ENCODE measurements around the gene RASGRF2. TPM values are rescaled to one million over a fixed set of nuclear protein-coding genes. Genes with fewer than 3 reads are reported as not detected.
"Not testable (repeated sequence)": the region's sequence is repeated elsewhere in the genome, so short reads cannot be mapped to it uniquely, and the experiment has no call there.

Gene RASGRF2
- total RNA-seq, 1 donor from 2014 or later, result 0.05 TPM

- Mint-ChIP-seq H3K4me1 (ENCODE audit: unreplicated experiment) (no peaks in the 10 kb centered on the region), H3K27ac (ENCODE audit: unreplicated experiment) (no peak overlapping the region), H3K36me3 (ENCODE audit: unreplicated experiment) (no peaks in the 10 kb centered on the region), H3K27me3 (ENCODE audit: unreplicated experiment) (peaks cover 45% of the 10 kb centered on the region), H3K9me3 (ENCODE audit: unreplicated experiment) (no peaks in the 10 kb centered on the region), H3K4me3 (ENCODE audit: unreplicated experiment) (no peak overlapping the region)
- TF ChIP-seq, protein P1, sequence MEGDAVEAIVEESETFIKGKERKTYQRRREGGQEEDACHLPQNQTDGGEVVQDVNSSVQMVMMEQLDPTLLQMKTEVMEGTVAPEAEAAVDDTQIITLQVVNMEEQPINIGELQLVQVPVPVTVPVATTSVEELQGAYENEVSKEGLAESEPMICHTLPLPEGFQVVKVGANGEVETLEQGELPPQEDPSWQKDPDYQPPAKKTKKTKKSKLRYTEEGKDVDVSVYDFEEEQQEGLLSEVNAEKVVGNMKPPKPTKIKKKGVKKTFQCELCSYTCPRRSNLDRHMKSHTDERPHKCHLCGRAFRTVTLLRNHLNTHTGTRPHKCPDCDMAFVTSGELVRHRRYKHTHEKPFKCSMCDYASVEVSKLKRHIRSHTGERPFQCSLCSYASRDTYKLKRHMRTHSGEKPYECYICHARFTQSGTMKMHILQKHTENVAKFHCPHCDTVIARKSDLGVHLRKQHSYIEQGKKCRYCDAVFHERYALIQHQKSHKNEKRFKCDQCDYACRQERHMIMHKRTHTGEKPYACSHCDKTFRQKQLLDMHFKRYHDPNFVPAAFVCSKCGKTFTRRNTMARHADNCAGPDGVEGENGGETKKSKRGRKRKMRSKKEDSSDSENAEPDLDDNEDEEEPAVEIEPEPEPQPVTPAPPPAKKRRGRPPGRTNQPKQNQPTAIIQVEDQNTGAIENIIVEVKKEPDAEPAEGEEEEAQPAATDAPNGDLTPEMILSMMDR (IDR thresholded peaks at IDR 0.05), result no peak
- no peak for DNase-seq (ENCODE audit: extremely low spot score, unreplicated experiment)
Observed at GRCh38 chr5:81105261-81105877, 145.2 kb downstream of the RASGRF2 start.

- peaks cover 47% of the 10 kb centered on the region for H3K27me3 Mint-ChIP-seq (ENCODE audit: unreplicated experiment)
- TF ChIP-seq, protein P1 (IDR thresholded peaks at IDR 0.05), result no peak
Observed at GRCh38 chr5:81115261-81115660, 155.1 kb downstream of the RASGRF2 start.

DNA sequence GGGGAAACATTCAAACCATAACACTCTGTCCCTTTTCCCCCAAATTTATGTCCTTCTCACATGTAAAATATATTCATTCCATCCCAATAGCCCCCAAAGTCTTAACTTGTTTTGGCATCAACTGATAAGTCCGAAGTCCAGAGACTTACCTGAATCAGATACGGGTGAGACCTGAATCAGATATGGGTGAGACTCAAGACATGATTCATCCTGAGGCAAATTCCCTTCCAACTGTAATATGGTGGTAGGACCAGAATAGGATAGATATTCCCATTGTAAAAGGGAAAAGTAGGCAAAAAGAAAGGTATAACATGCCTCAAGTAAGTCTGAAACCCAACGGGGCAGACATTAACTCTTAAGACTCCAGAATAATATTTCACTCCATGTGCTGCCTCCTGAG lies 157.4 kb downstream of the RASGRF2 start:
- Mint-ChIP-seq H3K4me3 (ENCODE audit: unreplicated experiment) (no peak overlapping the region), H3K4me1 (ENCODE audit: unreplicated experiment) (no peaks in the 10 kb centered on the region), H3K9me3 (ENCODE audit: unreplicated experiment) (no peaks in the 10 kb centered on the region), H3K27me3 (ENCODE audit: unreplicated experiment) (peaks cover 48% of the 10 kb centered on the region), H3K36me3 (ENCODE audit: unreplicated experiment) (no peaks in the 10 kb centered on the region), H3K27ac (ENCODE audit: unreplicated experiment) (no peak overlapping the region)
- DNase-seq (ENCODE audit: extremely low spot score, unreplicated experiment), result no peak
- TF ChIP-seq, protein P1 (IDR thresholded peaks at IDR 0.05), result no peak

More at GRCh38 chr5:81115261-81115660, 155.1 kb downstream of the RASGRF2 start:
- no peaks in the 10 kb centered on the region for H3K9me3 Mint-ChIP-seq (ENCODE audit: unreplicated experiment)
- H3K27ac Mint-ChIP-seq (ENCODE audit: unreplicated experiment), result no peak overlapping the region
- no peak overlapping the region for H3K4me3 Mint-ChIP-seq (ENCODE audit: unreplicated experiment)
- no peaks in the 10 kb centered on the region for H3K4me1 Mint-ChIP-seq (ENCODE audit: unreplicated experiment)
- no peaks in the 10 kb centered on the region for H3K36me3 Mint-ChIP-seq (ENCODE audit: unreplicated experiment)
- no peak for DNase-seq (ENCODE audit: extremely low spot score, unreplicated experiment)

DNA sequence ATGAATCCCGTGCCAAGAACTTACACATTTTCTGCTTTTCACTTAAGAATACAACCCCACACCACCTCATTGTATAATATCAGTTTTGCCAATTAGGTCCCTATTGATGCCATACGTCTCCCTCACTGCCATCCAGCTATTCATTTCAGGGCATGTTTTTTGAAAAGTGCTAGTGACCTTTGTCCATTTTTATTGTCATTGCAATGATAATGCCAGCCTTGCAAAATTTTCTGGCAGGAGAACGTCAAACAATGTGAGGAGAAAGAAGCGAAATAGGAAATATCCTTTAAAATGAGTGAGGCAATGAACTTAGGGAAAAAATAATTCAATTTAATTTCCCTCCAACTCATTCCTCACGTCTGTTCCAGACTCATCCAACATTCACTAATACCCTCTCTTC lies 161.1 kb downstream of the RASGRF2 start:
- H3K27ac Mint-ChIP-seq (ENCODE audit: unreplicated experiment), result no peak overlapping the region
- no peaks in the 10 kb centered on the region for H3K4me1 Mint-ChIP-seq (ENCODE audit: unreplicated experiment)
- H3K4me3 Mint-ChIP-seq (ENCODE audit: unreplicated experiment), result no peak overlapping the region
- no peaks in the 10 kb centered on the region for H3K9me3 Mint-ChIP-seq (ENCODE audit: unreplicated experiment)
- peaks cover 32% of the 10 kb centered on the region for H3K27me3 Mint-ChIP-seq (ENCODE audit: unreplicated experiment)
- DNase-seq (ENCODE audit: extremely low spot score, unreplicated experiment), result no peak
- H3K36me3 Mint-ChIP-seq (ENCODE audit: unreplicated experiment), result no peaks in the 10 kb centered on the region
- TF ChIP-seq, protein P1 (IDR thresholded peaks at IDR 0.05), result no peak

- no peak for DNase-seq (ENCODE audit: extremely low spot score, unreplicated experiment)
- H3K4me1 Mint-ChIP-seq (ENCODE audit: unreplicated experiment), result no peaks in the 10 kb centered on the region
- TF ChIP-seq, protein P1 (IDR thresholded peaks at IDR 0.05), result no peak
- H3K27me3 Mint-ChIP-seq (ENCODE audit: unreplicated experiment), result peaks cover 30% of the 10 kb centered on the region
- H3K27ac Mint-ChIP-seq (ENCODE audit: unreplicated experiment), result no peak overlapping the region
- H3K36me3 Mint-ChIP-seq (ENCODE audit: unreplicated experiment), result no peaks in the 10 kb centered on the region
- no peak overlapping the region for H3K4me3 Mint-ChIP-seq (ENCODE audit: unreplicated experiment)
- H3K9me3 Mint-ChIP-seq (ENCODE audit: unreplicated experiment), result no peaks in the 10 kb centered on the region
Observed at GRCh38 chr5:81121836-81122630, 161.9 kb downstream of the RASGRF2 start.

DNA sequence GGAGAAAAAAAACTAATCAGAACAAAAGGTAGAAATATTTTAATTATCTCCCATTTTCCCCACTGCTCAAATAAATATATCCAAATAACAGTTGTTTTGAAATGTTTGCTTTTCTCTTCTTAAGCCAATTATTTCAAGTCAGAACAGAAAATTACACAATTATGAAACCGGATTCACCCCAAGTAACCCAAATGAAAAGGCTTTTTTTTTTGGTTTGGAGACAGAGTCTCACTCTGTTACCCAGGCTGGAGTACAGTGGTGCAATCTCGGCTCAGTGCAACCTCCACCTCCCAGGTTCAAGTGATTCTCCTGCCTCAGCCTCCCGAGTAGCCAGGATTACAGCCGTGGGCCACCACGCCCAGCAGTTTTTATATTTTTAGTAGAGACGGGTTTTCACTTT lies 164.5 kb downstream of the RASGRF2 start:
- not testable (repeated sequence) for H3K4me1 Mint-ChIP-seq (ENCODE audit: unreplicated experiment)

More for the DNA sequence above, 164.5 kb downstream of the RASGRF2 start:
- H3K4me3 Mint-ChIP-seq (ENCODE audit: unreplicated experiment); H3K36me3 Mint-ChIP-seq (ENCODE audit: unreplicated experiment); DNase-seq (ENCODE audit: extremely low spot score, unreplicated experiment); H3K9me3 Mint-ChIP-seq (ENCODE audit: unreplicated experiment); H3K27ac Mint-ChIP-seq (ENCODE audit: unreplicated experiment): not testable (repeated sequence)
- H3K27me3 Mint-ChIP-seq (ENCODE audit: unreplicated experiment), result peaks cover 28% of the 10 kb centered on the region

Data from osteocyte (in vitro differentiated cells).